ENCODE data around the gene CCDC63.

- TF ChIP-seq, protein P1, sequence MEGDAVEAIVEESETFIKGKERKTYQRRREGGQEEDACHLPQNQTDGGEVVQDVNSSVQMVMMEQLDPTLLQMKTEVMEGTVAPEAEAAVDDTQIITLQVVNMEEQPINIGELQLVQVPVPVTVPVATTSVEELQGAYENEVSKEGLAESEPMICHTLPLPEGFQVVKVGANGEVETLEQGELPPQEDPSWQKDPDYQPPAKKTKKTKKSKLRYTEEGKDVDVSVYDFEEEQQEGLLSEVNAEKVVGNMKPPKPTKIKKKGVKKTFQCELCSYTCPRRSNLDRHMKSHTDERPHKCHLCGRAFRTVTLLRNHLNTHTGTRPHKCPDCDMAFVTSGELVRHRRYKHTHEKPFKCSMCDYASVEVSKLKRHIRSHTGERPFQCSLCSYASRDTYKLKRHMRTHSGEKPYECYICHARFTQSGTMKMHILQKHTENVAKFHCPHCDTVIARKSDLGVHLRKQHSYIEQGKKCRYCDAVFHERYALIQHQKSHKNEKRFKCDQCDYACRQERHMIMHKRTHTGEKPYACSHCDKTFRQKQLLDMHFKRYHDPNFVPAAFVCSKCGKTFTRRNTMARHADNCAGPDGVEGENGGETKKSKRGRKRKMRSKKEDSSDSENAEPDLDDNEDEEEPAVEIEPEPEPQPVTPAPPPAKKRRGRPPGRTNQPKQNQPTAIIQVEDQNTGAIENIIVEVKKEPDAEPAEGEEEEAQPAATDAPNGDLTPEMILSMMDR (IDR thresholded peaks at IDR 0.05; ENCODE audit: insufficient read depth, low read length): no peak
- TF ChIP-seq POLR2AphosphoS5 (IDR thresholded peaks at IDR 0.05; ENCODE audit: low read depth): no peak
- TF ChIP-seq, protein P2, sequence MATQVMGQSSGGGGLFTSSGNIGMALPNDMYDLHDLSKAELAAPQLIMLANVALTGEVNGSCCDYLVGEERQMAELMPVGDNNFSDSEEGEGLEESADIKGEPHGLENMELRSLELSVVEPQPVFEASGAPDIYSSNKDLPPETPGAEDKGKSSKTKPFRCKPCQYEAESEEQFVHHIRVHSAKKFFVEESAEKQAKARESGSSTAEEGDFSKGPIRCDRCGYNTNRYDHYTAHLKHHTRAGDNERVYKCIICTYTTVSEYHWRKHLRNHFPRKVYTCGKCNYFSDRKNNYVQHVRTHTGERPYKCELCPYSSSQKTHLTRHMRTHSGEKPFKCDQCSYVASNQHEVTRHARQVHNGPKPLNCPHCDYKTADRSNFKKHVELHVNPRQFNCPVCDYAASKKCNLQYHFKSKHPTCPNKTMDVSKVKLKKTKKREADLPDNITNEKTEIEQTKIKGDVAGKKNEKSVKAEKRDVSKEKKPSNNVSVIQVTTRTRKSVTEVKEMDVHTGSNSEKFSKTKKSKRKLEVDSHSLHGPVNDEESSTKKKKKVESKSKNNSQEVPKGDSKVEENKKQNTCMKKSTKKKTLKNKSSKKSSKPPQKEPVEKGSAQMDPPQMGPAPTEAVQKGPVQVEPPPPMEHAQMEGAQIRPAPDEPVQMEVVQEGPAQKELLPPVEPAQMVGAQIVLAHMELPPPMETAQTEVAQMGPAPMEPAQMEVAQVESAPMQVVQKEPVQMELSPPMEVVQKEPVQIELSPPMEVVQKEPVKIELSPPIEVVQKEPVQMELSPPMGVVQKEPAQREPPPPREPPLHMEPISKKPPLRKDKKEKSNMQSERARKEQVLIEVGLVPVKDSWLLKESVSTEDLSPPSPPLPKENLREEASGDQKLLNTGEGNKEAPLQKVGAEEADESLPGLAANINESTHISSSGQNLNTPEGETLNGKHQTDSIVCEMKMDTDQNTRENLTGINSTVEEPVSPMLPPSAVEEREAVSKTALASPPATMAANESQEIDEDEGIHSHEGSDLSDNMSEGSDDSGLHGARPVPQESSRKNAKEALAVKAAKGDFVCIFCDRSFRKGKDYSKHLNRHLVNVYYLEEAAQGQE (IDR thresholded peaks at IDR 0.05; ENCODE audit: insufficient replicate concordance, low read depth): no peak
- TF ChIP-seq GABPA (IDR thresholded peaks at IDR 0.05; ENCODE audit: low read depth): no peak
- TF ChIP-seq SPI1 (IDR thresholded peaks at IDR 0.05; ENCODE audit: borderline replicate concordance, low read depth): no peak
Observed at GRCh38 chr12:110906083-110906482, 59.3 kb downstream of the CCDC63 start.

Data from HL-60 (cell line).